Spinal cord (tissue), 10 donors: Measurements from ENCODE around the gene POLR3C. TPM values are rescaled to one million over a fixed set of nuclear protein-coding genes. Genes with fewer than 3 reads are reported as not detected.

ENCODE experiments used
- DNase-seq, 6 donors: peaks; one replicate each; pipeline versions ENCODE4 v3.0.0 to v3.0.0-alpha.2; 2013 to 2015; ENCODE audit warnings: low spot score in 6 of 6, low read depth in 4 of 6
- H3K27ac ChIP-seq: one replicate; pipeline ENCODE4 v1.5.1; 2013; ENCODE audit warnings: low read depth, low read length, control low read depth
- H3K27me3 ChIP-seq: one replicate; pipeline ENCODE4 v1.6.1; 2013; ENCODE audit warnings: low read length; ENCODE audit not compliant: control insufficient read depth, insufficient read depth
- H3K36me3 ChIP-seq: one replicate; pipeline ENCODE4 v1.6.1; 2013; ENCODE audit warnings: low read length; ENCODE audit not compliant: control insufficient read depth, insufficient read depth
- H3K4me1 ChIP-seq: one replicate; pipeline ENCODE4 v1.6.1; 2013; ENCODE audit warnings: low read length; ENCODE audit not compliant: control insufficient read depth, insufficient read depth
- H3K4me3 ChIP-seq: one replicate; pipeline ENCODE4 v1.5.1; 2013; ENCODE audit warnings: low read depth, low read length, control low read depth
- H3K9me3 ChIP-seq: one replicate; pipeline ENCODE4 v1.6.1; 2013; ENCODE audit warnings: low read length; ENCODE audit not compliant: control insufficient read depth, insufficient read depth
- WGBS: methylation state at CpG from one replicate; pipeline ENCODE4 v1.1.5; 2013; ENCODE audit warnings: missing lambda C conversion rate; ENCODE audit not compliant: insufficient coverage; 5-methylcytosine and 5-hydroxymethylcytosine counted together
- polyA plus RNA-seq, 2 donors: library from polyadenylated mRNA; unstranded; fragments of 120-200 nt; gene quantifications; one replicate each; pipeline ENCODE4 v1.2.1, GENCODE V29; 2013; ENCODE audit not compliant: insufficient read length in 2 of 2
- total RNA-seq, 2 donors: library from RNA; depleted of rRNA in 1 of 2; stranded (reverse); fragments of 120-200 nt in 1 of 2; fragments of >200 nt in 1 of 2; gene quantifications; one replicate each; pipeline versions ENCODE4 v1.2.3 to v1.2.4, GENCODE V29; 2013 to 2014
- donor health status: healthy.

The POLR3C gene
- total and polyA plus RNA-seq, 4 donors: 24.8 to 31.0 (median 25.4) TPM

DNA sequence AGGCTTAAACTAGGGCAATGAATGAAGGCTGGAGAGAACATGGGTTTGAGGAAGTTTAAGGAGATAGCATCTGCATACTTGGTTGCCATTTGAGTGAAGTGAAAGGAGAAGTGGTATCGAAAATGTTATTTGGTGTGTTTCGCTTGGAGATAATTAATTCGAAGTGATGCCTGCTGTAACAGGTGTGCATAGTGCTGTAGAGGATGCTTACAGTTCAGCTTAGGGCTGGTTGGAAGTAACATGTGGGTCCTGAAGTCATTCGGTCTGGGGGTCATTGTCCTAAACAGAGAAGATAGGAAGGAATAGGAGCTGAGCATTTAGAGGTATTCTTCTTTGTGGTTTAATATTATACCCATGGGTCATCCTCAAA, 21.1 kb downstream of the POLR3C start:
- DNase-seq: peak in 1 of 6 donors; percentile 35
- Histone ChIP-seq H3K4me1 (peaks cover 19% of the 10 kb centered on the region), H3K36me3 (peaks cover 34% of the 10 kb centered on the region), H3K27me3 (no peaks in the 10 kb centered on the region), H3K27ac (peak overlapping the region; percentile 85), H3K4me3 (peak overlapping the region; percentile 79), H3K9me3 (no peaks in the 10 kb centered on the region)
- 31% methylated on average over 4 of the region's 4 CpGs for WGBS

- H3K4me3 ChIP-seq: peak within 1 kb of the TSS; percentile 79
- peak in 4 of 6 donors; percentile 50 to 90 (median 75) for DNase-seq
- H3K36me3 ChIP-seq: peaks cover 38% of the 10 kb centered on the region
- H3K4me1 ChIP-seq: peaks cover 19% of the 10 kb centered on the region
- 1% methylated on average over 50 of the region's 50 CpGs for WGBS
- peak within 1 kb of the TSS; percentile 85 for H3K27ac ChIP-seq
- no peaks in the 10 kb centered on the region for H3K9me3 ChIP-seq
- no peaks in the 10 kb centered on the region for H3K27me3 ChIP-seq
Measured at GRCh38 chr1:145845514-145846161, 21.6 kb downstream of the POLR3C start, which contains the start of gene NUDT17. Gene NUDT17 (plus strand): TSS chr1:145845630. CDS start chr1:145845641, 11 bp downstream.

GRCh38 chr1:145846201-145846612, 22.2 kb downstream of the POLR3C start:
- Histone ChIP-seq H3K4me3 (peak overlapping the region; percentile 79), H3K27me3 (no peaks in the 10 kb centered on the region), H3K4me1 (peaks cover 19% of the 10 kb centered on the region), H3K36me3 (peaks cover 35% of the 10 kb centered on the region), H3K27ac (peak overlapping the region; percentile 85), H3K9me3 (no peaks in the 10 kb centered on the region)
- DNase-seq: peak in 3 of 6 donors; percentile 22 to 60 (median 53)
- 90% methylated on average over 2 of the region's 3 CpGs for WGBS

- Histone ChIP-seq H3K9me3 (no peaks in the 10 kb centered on the region), H3K4me3 (no peak overlapping the region), H3K36me3 (peaks cover 36% of the 10 kb centered on the region), H3K4me1 (peaks cover 19% of the 10 kb centered on the region), H3K27me3 (no peaks in the 10 kb centered on the region), H3K27ac (no peak overlapping the region)
- no peak for DNase-seq
- WGBS: 90% methylated on average over 2 of the region's 3 CpGs
Measured at GRCh38 chr1:145847827-145848226, 23.8 kb downstream of the POLR3C start.

DNA sequence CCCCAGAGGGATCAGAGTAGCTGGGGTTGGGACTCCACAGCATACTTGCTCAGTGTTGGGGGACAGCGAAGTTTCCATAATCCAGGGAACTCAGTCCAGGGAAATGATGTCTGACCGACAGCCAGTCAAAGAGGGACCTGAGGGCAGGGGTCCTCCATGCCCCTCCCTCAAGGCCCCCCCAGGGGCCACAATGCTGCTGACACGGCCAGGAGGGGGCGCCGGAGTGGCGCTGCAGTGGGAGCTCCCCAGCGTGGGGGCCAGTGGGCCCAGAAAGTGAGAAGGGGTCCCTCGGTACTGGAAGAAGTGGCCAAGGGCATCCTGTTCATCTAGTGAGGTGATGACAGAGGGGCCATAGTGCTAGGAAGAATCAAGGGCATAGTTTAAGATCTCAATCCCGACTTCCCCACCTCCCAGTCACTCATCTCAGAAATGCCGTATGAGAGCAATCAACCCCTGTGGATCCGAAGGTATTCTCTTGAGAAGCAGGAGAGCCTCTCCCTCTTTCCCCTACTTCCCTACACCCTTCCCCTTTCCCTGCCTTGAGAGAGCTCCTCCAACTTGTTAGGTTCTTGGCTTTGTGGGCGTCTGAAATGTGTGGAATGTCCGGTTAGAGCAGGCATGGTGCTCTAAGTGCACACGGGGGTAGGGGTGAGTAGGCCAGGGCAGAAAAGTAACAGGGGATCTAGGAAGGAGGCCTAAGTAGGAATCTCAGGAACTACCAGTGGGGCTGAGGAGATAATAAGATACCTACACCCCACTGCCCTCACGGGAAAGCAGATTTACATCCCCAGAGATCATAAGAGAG, 25.6 kb downstream of the POLR3C start:
- WGBS: 72% methylated on average over 9 of the region's 15 CpGs
- DNase-seq: no peak
- no peak overlapping the region for H3K27ac ChIP-seq

GRCh38 chr1:145855426-145855948, 31.5 kb downstream of the POLR3C start:
- Histone ChIP-seq H3K4me1 (peaks cover 15% of the 10 kb centered on the region), H3K4me3 (no peak overlapping the region), H3K36me3 (peaks cover 55% of the 10 kb centered on the region), H3K27ac (no peak overlapping the region), H3K9me3 (no peaks in the 10 kb centered on the region), H3K27me3 (no peaks in the 10 kb centered on the region)
- DNase-seq: no peak
- 72% methylated on average over 3 of the region's 7 CpGs for WGBS

More for the DNA sequence above, 25.6 kb downstream of the POLR3C start:
- Histone ChIP-seq H3K27me3 (no peaks in the 10 kb centered on the region), H3K4me3 (no peak overlapping the region), H3K9me3 (no peaks in the 10 kb centered on the region), H3K4me1 (peaks cover 18% of the 10 kb centered on the region), H3K36me3 (peaks cover 49% of the 10 kb centered on the region)

DNA sequence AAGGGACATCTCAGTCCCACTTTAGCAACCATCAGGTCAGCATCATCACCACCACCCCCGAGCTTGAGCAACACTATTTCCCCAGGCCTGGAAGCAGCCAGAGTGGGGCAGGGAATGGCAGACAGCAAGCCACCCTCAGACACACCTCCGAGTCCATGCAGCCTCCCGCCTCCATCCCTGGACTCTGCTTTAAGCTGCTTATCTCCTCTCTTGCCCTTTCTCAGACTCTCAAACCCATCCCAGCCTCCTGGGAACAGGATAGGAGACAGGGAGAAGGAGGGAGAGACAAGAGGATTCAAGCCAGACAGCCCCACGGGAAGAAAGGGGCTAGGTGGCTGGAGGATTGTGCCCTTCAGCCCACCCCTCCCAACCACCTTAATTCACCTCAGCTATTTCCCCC, 33.2 kb downstream of the POLR3C start:
- H3K9me3 ChIP-seq: no peaks in the 10 kb centered on the region
- peaks cover 46% of the 10 kb centered on the region for H3K36me3 ChIP-seq
- no peak overlapping the region for H3K4me3 ChIP-seq
- DNase-seq: no peak
- H3K4me1 ChIP-seq: peaks cover 15% of the 10 kb centered on the region
- H3K27me3 ChIP-seq: no peaks in the 10 kb centered on the region
- H3K27ac ChIP-seq: no peak overlapping the region
- WGBS: 100% methylated on average over 1 of the region's 4 CpGs

DNA sequence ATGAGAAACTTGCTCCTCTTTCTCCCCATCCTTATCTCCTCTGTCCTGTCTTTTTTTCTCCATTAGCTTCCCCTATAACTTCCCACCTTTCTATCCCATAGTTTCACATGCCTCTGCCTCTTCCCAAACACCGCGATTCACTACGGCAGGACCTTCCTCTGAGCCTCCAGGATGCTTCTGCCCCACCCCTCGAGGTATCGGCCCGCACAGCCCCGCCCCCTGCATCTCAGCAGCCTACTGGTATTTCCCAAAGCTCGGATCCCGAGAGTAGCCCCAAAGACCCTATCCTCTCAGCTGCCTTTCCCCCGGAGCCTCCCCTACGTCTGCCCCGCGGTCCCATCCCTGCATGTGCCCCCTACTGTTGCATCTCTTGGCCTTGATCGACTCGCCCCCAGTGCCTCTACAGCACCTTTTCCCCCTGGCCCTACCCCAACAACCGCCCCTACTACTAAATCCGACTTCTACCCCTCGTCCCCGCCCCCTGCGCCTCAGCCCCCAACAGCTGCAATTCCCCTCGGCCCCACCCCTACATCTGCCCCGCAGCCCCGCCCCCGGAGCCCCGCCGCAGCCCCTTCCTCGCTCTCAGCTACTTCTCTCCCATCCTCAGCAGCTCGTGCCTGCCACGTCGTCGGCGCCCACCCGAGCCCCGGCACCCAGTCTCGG, 34.4 kb downstream of the POLR3C start:
- H3K36me3 ChIP-seq: peaks cover 38% of the 10 kb centered on the region
- 0% methylated on average over 27 of the region's 35 CpGs for WGBS
- no peaks in the 10 kb centered on the region for H3K9me3 ChIP-seq
- H3K27ac ChIP-seq: peak overlapping the region; percentile 98
- no peaks in the 10 kb centered on the region for H3K27me3 ChIP-seq
- DNase-seq: peak in 1 of 6 donors; percentile 80
- peak overlapping the region; percentile 95 for H3K4me3 ChIP-seq
- H3K4me1 ChIP-seq: peaks cover 15% of the 10 kb centered on the region

DNA sequence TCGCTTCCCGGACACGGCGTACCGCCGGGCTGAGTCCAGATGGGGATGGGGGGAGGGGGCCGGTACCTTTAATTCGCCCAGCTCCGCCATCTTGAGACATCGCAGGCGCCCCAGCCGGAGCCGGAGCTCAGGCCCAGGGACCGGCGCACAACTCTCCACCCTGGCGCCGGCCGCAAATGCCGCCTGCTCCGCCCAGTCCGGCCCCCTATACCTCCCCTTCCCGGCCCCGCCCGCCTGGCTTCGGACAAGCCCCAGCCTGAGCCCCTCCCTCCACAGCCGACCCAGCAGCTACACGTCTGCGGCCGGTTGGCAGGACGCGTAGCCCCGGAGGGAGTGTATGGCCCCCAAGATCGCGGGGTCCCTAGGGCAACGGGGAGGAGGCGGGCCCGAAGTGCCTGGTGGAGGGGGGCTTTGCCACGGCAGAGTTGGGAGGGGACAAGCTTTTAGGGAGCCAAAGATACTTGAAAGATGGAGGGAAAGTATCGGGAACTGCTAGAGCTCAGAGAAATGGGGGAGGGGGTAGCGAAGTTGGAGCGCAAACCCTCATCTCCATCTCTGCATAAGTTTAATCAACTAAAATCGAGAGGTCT, 35.0 kb downstream of the POLR3C start, which contains the start of gene PIAS3:
Gene PIAS3, minus strand, starts transcription at position 181 of the 590 bp plus-strand sequence. Its CDS starts 91 bp downstream, at position 90.
- peak; percentile 79 to 97 (median 86) for DNase-seq
- no peaks in the 10 kb centered on the region for H3K27me3 ChIP-seq
- peaks cover 15% of the 10 kb centered on the region for H3K4me1 ChIP-seq
- no peaks in the 10 kb centered on the region for H3K9me3 ChIP-seq
- peaks cover 33% of the 10 kb centered on the region for H3K36me3 ChIP-seq
- WGBS: 0% methylated on average over 34 of the region's 42 CpGs
- H3K4me3 ChIP-seq: peak within 1 kb of the TSS; percentile 95
- peak within 1 kb of the TSS; percentile 98 for H3K27ac ChIP-seq
